ACHN (cell line): ENCODE measurements around the gene CNOT11.
"Not testable (repeated sequence)": the region's sequence is repeated elsewhere in the genome, so short reads cannot be mapped to it uniquely, and the experiment has no call there.

Source experiments
- DNase-seq: peaks from one replicate; pipeline ENCODE4 v3.0.0-alpha.2; 2015
- in situ Hi-C: cut with HindIII; loops from 2 replicates; pipeline ENCODE4 v1.10.0; 2017; ENCODE audit warnings: low sequenced_read_pairs, low pct_ligation_motif_present, low pct_unique_long_range_greater_than_20kb

Gene CNOT11

DNA sequence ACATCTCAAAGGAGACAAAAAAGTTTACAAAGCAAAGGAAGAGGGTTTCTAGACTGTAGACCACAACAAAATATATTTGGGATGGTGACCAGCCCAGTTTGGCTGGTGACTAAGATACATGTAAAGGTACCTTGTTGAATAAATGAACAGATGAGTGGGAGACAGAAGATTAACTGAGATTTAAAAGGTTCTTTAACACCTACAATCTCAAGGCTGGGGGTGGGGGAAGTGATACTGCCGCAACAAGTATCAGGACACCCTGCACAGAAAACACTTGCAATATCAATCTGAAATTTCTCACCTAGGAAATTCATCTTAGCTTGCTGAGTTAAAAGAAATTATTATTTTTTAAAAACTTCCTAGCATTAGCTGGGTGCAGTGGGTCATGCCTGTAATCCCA is 47.5 kb downstream of the CNOT11 start:
- in situ Hi-C loops = no loop called here
- DNase-seq = no peak

DNA sequence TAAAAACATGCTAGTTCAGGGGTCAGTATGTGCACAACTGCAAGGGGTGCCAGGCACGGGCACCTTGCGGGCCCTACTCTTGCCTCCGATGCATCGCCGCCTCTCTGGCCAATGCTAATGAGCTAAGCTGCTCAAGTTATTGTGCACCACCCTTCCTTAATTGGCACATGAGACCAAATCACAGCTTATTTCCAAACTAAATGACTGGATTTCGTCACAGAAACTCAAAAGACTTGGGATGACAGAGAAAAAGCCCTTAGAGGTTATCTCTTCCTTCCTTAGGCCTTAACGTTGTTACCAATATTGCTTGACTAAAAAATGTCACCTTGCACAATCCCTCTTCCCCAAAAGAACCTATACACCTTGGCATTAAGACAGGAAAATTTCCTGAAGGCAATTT is 48.1 kb downstream of the CNOT11 start:
- in situ Hi-C loops = no loop called here
- no peak for DNase-seq

DNA sequence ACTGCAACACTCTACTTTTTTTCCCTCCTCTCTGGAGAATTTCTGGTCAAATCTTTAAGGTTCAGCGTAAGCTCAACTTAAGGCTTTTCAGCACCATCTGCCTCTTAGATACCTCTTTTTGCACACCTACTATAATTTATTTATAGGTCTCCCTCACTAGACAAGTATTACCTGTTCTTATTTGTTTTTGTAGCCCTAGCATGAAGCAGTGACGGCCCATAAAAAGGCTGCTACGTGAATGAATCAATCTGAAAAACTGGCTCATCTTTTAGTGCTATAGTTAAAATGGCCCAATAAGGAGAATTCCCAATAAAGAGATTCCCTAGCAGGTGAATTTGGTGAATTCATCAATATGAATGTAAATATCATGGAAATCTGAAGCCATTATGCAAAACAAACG is 49.3 kb downstream of the CNOT11 start:
- DNase-seq = no peak
- in situ Hi-C loops = no loop called here

GRCh38 chr2:101303688-101304087 is 51.0 kb downstream of the CNOT11 start:
- in situ Hi-C loops = no loop called here

DNA sequence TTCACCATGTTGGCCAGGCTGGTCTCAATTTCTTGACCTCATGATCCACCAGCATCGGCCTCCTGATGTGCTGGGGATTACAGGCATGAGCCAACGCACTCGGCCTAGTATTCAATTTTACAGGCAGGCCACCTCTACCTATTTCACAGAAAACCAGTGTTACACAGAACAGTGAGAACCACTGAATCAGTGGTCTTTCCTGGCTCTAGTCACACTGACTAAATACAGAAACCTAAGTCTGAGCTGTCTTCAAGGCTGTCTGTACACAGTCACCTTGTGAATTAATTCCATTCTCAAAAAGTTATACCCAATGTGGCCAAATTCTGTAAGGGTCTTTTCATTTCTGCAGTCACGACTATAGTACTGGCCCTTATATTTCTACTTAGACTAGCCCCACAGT is 52.3 kb downstream of the CNOT11 start:
- in situ Hi-C loops = no loop called here
- no peak for DNase-seq

More at GRCh38 chr2:101303688-101304087, 51.0 kb downstream of the CNOT11 start:
- no peak for DNase-seq

- in situ Hi-C loops = no loop called here
- DNase-seq = peak; percentile 22
These were observed 52.9 kb downstream of the CNOT11 start for GRCh38 chr2:101305492-101306078.

- in situ Hi-C loops = no loop called here
- no peak for DNase-seq
These were observed 53.7 kb downstream of the CNOT11 start for GRCh38 chr2:101306410-101306809.

GRCh38 chr2:101307503-101307902 is 54.8 kb downstream of the CNOT11 start:
- no peak for DNase-seq
- in situ Hi-C loops = no loop called here

GRCh38 chr2:101307950-101308431 is 55.3 kb downstream of the CNOT11 start:
- in situ Hi-C loops = no loop called here
- peak; percentile 27 for DNase-seq

GRCh38 chr2:101308432-101309210 is 55.9 kb downstream of the CNOT11 start, which contains the start of gene RNF149:
Gene RNF149, minus strand, starts transcription at chr2:101308701. Its CDS starts 113 bp downstream, at chr2:101308588.
- DNase-seq = peak; percentile 92
- in situ Hi-C loops = no loop called here

DNA sequence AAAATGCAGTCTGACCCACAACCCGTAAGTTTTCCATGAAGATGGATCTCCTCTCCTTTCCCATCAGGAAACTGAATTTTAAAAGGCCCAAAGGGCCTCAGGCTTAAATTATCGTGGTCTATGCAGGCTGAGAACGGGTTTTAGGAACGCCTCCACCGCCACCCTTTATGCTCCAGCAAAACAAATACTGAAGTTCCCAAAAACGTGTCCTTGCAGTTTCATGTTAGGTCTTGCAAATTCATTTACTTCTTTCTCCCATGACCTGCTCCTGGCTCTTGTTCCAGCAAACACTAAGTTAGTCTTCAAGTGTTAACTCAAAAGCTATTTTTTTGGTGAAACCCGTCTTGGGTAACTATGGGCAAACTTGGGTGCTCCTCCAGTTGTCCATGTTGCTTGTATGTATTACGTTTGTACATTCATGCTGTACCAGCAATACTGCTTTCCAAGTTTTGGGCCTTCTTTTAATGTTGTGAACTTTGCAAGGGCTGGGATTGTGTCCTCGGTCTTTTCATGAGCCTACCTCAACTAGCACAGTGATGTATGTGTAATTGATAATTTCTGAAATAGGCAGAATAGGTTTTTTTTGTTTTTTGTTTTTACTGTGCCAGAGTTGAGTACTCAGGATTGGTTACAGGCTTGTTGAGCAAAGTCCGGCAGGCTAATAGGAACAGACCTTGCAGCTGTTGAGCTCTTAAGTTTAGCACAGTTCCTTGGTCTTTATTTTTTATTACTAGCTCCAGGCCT is 57.6 kb downstream of the CNOT11 start:
- in situ Hi-C loops = no loop called here
- no peak for DNase-seq

DNA sequence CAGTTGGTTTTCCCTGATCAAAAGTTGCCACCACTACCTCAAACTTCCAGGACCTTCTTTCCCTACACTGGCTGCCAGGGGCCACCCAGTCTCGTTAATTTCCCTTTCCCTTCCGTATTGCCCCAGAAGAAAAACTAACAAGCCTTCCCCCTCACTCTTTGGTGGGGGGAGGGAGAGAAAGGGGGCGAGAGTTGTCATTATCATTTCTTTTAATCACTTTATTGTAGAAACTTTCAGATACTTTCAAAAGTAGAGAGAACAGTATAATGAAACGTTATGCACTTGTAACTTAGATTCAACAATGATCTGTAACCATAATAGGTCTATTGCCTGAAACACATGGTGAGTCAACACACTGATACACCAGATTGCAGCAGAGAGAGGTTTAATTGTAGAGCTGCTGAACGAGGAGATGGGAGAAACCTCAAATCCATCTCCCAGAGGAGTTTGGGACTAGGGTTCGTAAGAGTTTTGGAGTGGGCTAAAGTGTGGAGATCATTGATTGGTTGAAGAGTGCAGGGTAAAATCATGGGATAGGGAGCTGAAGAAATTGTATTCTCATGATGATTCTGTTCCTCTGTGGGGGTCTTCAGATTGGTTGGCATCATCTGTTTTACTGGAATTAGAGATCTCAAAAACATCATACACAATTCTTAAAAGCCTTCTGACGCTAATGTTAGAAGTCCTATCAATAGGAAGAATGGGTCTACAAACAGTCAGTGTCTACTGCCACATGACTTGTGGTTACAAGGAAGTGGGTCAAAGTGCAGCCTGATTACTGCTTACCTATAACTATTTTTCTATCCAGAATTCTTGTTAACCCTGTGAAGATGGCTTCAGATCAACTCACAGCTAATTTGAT is 58.4 kb downstream of the CNOT11 start:
- no peak for DNase-seq
- in situ Hi-C loops = no loop called here

- DNase-seq = no peak
- in situ Hi-C loops = no loop called here
These were observed 59.0 kb downstream of the CNOT11 start for GRCh38 chr2:101311696-101312017.

- in situ Hi-C loops, DNase-seq: not testable (repeated sequence)
These were observed 63.9 kb downstream of the CNOT11 start for GRCh38 chr2:101316568-101316967.
